HFF-Myc (cell line): Measurements from ENCODE around the gene TAOK1.

ENCODE experiments used
- DNase-seq: peaks from one replicate; pipeline ENCODE4 v3.0.0-alpha.2; 2011; ENCODE audit warnings: low read depth; ENCODE audit errors: extremely low read depth
- H3K4me3 ChIP-seq: replicated peaks from 2 replicates; pipeline ENCODE4 v1.5.1; 2011; ENCODE audit warnings: low read depth, mild to moderate bottlenecking, control low read depth, low read length
- CTCF ChIP-seq: IDR thresholded peaks from 2 replicates; pipeline ENCODE4 v1.5.1; 2012; ENCODE audit warnings: mild to moderate bottlenecking, low read depth, low read length, control low read depth; ENCODE audit errors: missing control alignments

The TAOK1 gene

GRCh38 chr17:29388937-29389336, 1.2 kb upstream of the TAOK1 start:
- no peak for TF ChIP-seq CTCF
- DNase-seq: no peak
- no peak overlapping the region for H3K4me3 ChIP-seq

- DNase-seq: no peak
- peak overlapping the region; percentile 87 for H3K4me3 ChIP-seq
- TF ChIP-seq CTCF: no peak
Observed at GRCh38 chr17:29390851-29391631, 878 bp downstream of the TAOK1 start.

- TF ChIP-seq CTCF: no peak
- H3K4me3 ChIP-seq: no peak overlapping the region
- DNase-seq: no peak
Observed at GRCh38 chr17:29393436-29393835, 3.3 kb downstream of the TAOK1 start.

GRCh38 chr17:29394761-29395160, 4.6 kb downstream of the TAOK1 start:
- DNase-seq: no peak
- no peak overlapping the region for H3K4me3 ChIP-seq
- no peak for TF ChIP-seq CTCF

GRCh38 chr17:29396066-29396465, 5.9 kb downstream of the TAOK1 start:
- H3K4me3 ChIP-seq: no peak overlapping the region
- DNase-seq: no peak
- no peak for TF ChIP-seq CTCF

GRCh38 chr17:29399634-29400033, 9.5 kb downstream of the TAOK1 start:
- TF ChIP-seq CTCF: no peak
- no peak overlapping the region for H3K4me3 ChIP-seq
- DNase-seq: no peak

GRCh38 chr17:29400818-29401217, 10.7 kb downstream of the TAOK1 start:
- no peak for DNase-seq
- H3K4me3 ChIP-seq: no peak overlapping the region
- TF ChIP-seq CTCF: no peak
